Transverse colon (tissue), 4 donors: ENCODE data around the gene RPL28. TPM values are rescaled to one million over a fixed set of nuclear protein-coding genes. Genes with fewer than 3 reads are reported as not detected.

Experiments used
- DNase-seq: peaks from one replicate; pipeline ENCODE4 v3.0.0-alpha.2; 2019
- H3K27ac ChIP-seq, 4 donors: fragments of 200-600 bp; sonication (generic); 2 replicates each; pipeline ENCODE4 v1.5.1; 2016 to 2018; ENCODE audit warnings: inconsistent platforms in 4 of 4
- H3K27me3 ChIP-seq: fragments of 200-600 bp; sonication (generic); 2 replicates; pipeline ENCODE4 v1.5.1; 2017; ENCODE audit warnings: inconsistent platforms
- H3K36me3 ChIP-seq, 4 donors: fragments of 200-600 bp; sonication (generic); 2 replicates each; pipeline ENCODE4 v1.5.1; 2017 to 2019; ENCODE audit warnings: inconsistent platforms in 4 of 4
- H3K4me1 ChIP-seq, 4 donors: fragments of 200-600 bp; sonication (generic); 2 replicates each; pipeline ENCODE4 v1.5.1; 2017 to 2020; ENCODE audit warnings: inconsistent platforms in 4 of 4
- H3K4me3 ChIP-seq, 4 donors: fragments of 200-600 bp; sonication (generic); 1 replicate in 1 of 4; 2 replicates in 3 of 4; pipeline versions ENCODE4 v1.5.1 to v1.6.1; 2017 to 2019; ENCODE audit warnings: inconsistent platforms in 4 of 4
- H3K9me3 ChIP-seq, 2 donors: fragments of 200-600 bp; sonication (generic); 2 replicates each; pipeline ENCODE4 v1.5.1; 2017 to 2019; ENCODE audit warnings: inconsistent platforms in 2 of 2
- EP300 ChIP-seq: sonication (generic); formaldehyde crosslinking; IDR thresholded peaks from one replicate; pipeline ENCODE4 v1.6.1; 2017; ENCODE audit warnings: antibody characterized with exemption, low read depth
- POLR2A ChIP-seq: fragments of 450-650 bp; IDR thresholded peaks from one replicate; pipeline ENCODE4 v1.6.1; 2016; ENCODE audit warnings: antibody characterized with exemption, mild to moderate bottlenecking, moderate library complexity
- POLR2AphosphoS5 ChIP-seq, 3 donors: sonication (generic); formaldehyde crosslinking; IDR thresholded peaks; one replicate each; pipeline ENCODE4 v1.6.1; 2016; ENCODE audit warnings: antibody characterized with exemption in 3 of 3
- WGBS, 2 donors: methylation state at CpG; one replicate each; pipeline ENCODE4 v1.1.5; 2018; ENCODE audit warnings: low coverage in 1 of 2; 5-methylcytosine and 5-hydroxymethylcytosine counted together
- in situ Hi-C, 4 donors: fragments of 200-750 bp; cut with MboI; loops; one replicate each; pipeline versions ENCODE4 v1.15.0 to v1.15.1; 2017; ENCODE audit warnings: low sequenced_read_pairs in 3 of 4, low pct_ligation_motif_present in 1 of 4, low pct_unique_long_range_greater_than_20kb in 1 of 4
- intact Hi-C: fragments of 100-400 bp; cut with DNase I; formaldehyde crosslinking; loops from one replicate; pipeline ENCODE4 v1.15.1; 2023; ENCODE audit warnings: low total_unique reads
- total RNA-seq, 4 donors: library from RNA; depleted of rRNA; stranded (reverse); fragments of >200 nt; gene quantifications; one replicate each; pipeline ENCODE4 v1.1.0, GENCODE V29; 2016
- TF ChIP-seq, protein P1 (sequence below), 5 experiments: fragments of 200-600 bp in 3 of 5; fragments of 450-650 bp in 2 of 5; sonication (generic) in 3 of 5; IDR thresholded peaks; 1 replicate in 2 of 5; 2 replicates in 3 of 5; pipeline ENCODE4 v1.5.1; 2016 to 2017; ENCODE audit warnings: antibody characterized with exemption in 5 of 5, inconsistent platforms in 3 of 5, mild to moderate bottlenecking in 2 of 5, moderate library complexity in 1 of 5

Gene RPL28
- total RNA-seq, 4 donors from 2014 or later = 448 to 648 (median 605) TPM

DNA sequence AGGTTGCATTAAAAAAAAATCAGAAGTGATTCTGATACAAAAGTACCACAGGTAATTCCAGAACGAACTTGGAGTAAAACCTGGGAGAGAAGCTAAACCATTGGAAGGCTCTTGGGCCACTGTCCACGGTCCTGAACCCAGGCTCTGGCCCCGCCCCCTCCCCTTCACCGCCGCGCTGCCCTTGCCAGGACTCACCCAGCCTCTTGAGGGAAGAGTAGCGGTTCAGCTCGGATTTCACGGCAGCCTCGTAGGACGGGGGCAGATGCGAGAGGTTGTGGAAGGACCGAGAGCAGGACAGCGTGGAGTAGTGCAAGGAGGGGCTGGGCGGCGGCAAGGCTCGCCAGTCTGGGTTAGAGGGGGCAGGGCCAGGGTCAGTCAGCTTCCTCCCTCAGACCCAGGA lies 51.7 kb downstream of the RPL28 start:
- no peak overlapping the region for H3K27ac ChIP-seq
- 0 to 7% methylated on average over 6 to 17 of the region's 17 CpGs for WGBS, 2 donors
- no peak for TF ChIP-seq EP300
- no peak for TF ChIP-seq POLR2AphosphoS5 (IDR thresholded peaks at IDR 0.05)
- TF ChIP-seq, protein P1, sequence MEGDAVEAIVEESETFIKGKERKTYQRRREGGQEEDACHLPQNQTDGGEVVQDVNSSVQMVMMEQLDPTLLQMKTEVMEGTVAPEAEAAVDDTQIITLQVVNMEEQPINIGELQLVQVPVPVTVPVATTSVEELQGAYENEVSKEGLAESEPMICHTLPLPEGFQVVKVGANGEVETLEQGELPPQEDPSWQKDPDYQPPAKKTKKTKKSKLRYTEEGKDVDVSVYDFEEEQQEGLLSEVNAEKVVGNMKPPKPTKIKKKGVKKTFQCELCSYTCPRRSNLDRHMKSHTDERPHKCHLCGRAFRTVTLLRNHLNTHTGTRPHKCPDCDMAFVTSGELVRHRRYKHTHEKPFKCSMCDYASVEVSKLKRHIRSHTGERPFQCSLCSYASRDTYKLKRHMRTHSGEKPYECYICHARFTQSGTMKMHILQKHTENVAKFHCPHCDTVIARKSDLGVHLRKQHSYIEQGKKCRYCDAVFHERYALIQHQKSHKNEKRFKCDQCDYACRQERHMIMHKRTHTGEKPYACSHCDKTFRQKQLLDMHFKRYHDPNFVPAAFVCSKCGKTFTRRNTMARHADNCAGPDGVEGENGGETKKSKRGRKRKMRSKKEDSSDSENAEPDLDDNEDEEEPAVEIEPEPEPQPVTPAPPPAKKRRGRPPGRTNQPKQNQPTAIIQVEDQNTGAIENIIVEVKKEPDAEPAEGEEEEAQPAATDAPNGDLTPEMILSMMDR (IDR thresholded peaks at IDR 0.05) = no peak
- no peak for TF ChIP-seq POLR2A
- in situ Hi-C loops (no loop called here), intact Hi-C loops (no loop called here)
- peaks cover 83% of the 10 kb centered on the region for H3K27me3 ChIP-seq
- peaks cover 0 to 20% (median 3%) of the 10 kb centered on the region in 4 donors for H3K4me1 ChIP-seq
- DNase-seq = no peak
- no peaks in the 10 kb centered on the region for H3K9me3 ChIP-seq
- H3K36me3 ChIP-seq = no peaks in the 10 kb centered on the region
- no peak overlapping the region for H3K4me3 ChIP-seq

DNA sequence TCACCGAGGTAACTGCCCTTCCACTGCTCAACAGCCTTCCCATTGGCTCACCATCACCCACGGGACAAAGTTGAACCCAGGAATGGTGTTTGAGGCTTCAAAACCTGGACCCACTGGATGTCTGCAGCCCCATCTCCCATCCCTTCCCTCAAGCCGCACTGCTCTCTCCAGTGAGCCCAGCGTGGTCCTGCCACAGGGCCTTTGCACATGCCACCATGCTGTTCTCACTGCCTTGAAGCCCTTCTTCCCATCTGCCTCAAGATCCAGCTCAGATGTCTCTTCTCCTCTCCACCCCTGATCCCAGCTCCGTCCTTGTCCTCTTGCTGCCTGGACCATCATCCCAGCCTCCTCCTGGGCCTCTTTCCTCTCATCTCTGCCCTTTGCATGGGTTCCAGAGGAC lies 53.3 kb downstream of the RPL28 start:
- intact Hi-C loops = no loop called here
- Histone ChIP-seq H3K4me3 (no peak overlapping the region), H3K27ac (no peak overlapping the region), H3K36me3 (no peaks in the 10 kb centered on the region), H3K27me3 (peaks cover 82% of the 10 kb centered on the region), H3K9me3 (no peaks in the 10 kb centered on the region), H3K4me1 (peaks cover 0 to 24% (median 3%) of the 10 kb centered on the region in 4 donors)
- in situ Hi-C loops = no loop called here
- no peak for DNase-seq
- TF ChIP-seq, protein P1 (IDR thresholded peaks at IDR 0.05) = no peak
- TF ChIP-seq EP300 (no peak), POLR2AphosphoS5 (IDR thresholded peaks at IDR 0.05) (no peak), POLR2A (no peak)
- WGBS, 2 donors = 80 to 83% methylated on average over 2 to 5 of the region's 5 CpGs

DNA sequence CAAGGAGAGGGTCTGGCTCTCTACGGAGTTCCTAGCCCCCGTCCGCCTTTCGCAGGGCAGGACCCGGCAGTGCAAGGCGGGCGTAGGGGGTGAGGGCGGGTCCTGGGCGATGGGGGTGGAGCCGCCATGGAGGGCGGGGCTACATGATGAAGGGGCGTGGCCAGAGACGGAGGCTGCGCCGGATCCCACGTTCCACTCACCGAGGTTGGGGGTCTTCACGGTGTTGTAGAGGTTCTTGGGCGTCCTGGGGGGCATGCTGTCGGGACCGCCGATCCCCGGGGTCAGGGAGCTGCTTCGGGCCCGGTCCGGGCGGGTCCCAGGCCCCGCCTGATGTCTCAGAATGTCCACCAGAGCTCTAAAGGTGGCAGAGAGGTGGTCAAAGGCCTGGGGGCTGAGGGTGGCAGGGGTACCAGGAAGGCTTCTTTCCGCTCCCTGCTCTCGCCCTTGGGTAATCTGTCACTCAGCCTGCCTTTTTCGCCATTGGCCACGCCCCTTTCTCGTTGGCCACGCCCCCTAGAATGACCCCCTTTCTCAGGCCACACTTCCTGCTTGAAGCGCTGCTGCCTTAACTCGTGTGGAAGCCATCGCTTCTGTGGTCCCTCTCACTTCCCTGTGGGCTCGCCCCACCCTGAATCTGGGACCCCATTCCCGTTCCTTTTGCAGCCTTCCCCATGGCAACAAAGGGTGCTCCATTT lies 54.8 kb downstream of the RPL28 start:
- no peaks in the 10 kb centered on the region for H3K9me3 ChIP-seq
- in situ Hi-C loops = no loop called here
- TF ChIP-seq POLR2A (no peak), POLR2AphosphoS5 (IDR thresholded peaks at IDR 0.05) (no peak), EP300 (no peak)
- no peak overlapping the region for H3K4me3 ChIP-seq
- no peaks in the 10 kb centered on the region for H3K36me3 ChIP-seq
- intact Hi-C loops = no loop called here
- peaks cover 0 to 24% (median 3%) of the 10 kb centered on the region in 4 donors for H3K4me1 ChIP-seq
- 21% methylated on average over 30 of the region's 39 CpGs; no CpG with 5 or more reads in 1 of the 2 donors for WGBS, 2 donors
- no peak for DNase-seq
- H3K27ac ChIP-seq = no peak overlapping the region
- H3K27me3 ChIP-seq = peaks cover 98% of the 10 kb centered on the region

DNA sequence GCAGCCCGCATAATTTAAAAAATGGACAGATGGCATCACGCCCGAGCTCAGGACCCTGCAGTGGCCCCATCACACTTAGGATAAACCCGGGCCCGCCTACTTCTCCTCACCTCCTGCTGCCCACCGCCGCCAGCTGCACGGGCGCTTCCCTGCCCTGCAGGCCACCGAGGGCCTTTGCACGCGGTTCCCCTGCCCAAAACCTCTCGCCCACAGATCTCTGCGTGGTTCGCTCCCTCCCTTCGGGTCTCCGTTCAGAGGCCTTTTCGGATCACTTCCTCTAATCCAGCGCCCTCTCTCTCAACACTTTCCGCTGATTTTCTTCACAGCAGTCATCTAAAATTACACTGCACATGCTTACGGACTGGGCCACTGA lies 55.6 kb downstream of the RPL28 start:
- 4 to 9% methylated on average over 8 to 21 of the region's 21 CpGs for WGBS, 2 donors
- DNase-seq = no peak
- Histone ChIP-seq H3K9me3 (no peaks in the 10 kb centered on the region), H3K4me1 (peaks cover 0 to 24% (median 3%) of the 10 kb centered on the region in 4 donors), H3K4me3 (no peak overlapping the region), H3K27ac (no peak overlapping the region), H3K27me3 (peaks cover 96% of the 10 kb centered on the region), H3K36me3 (no peaks in the 10 kb centered on the region)
- intact Hi-C loops = no loop called here
- in situ Hi-C loops = no loop called here
- TF ChIP-seq, protein P1 (IDR thresholded peaks at IDR 0.05) = no peak
- TF ChIP-seq EP300 = no peak
- no peak for TF ChIP-seq POLR2A
- TF ChIP-seq POLR2AphosphoS5 (IDR thresholded peaks at IDR 0.05) = no peak
